PC-9 (cell line): Measurements from ENCODE around the gene CPSF4. TPM values are rescaled to one million over a fixed set of nuclear protein-coding genes. Genes with fewer than 3 reads are reported as not detected.
"Not testable (repeated sequence)": the region's sequence is repeated elsewhere in the genome, so short reads cannot be mapped to it uniquely, and the experiment has no call there.

Experiments
- BruUV-seq: library from RNA; stranded (reverse); fragments of 400-500 nt; replicated peaks from 2 replicates; lab custom pipeline; 2021; lab: Mats Ljungman, UMichigan
- CTCF ChIA-PET: fragments of 300-600 bp; sonication (Branson Sonifier 250); formaldehyde crosslinking; loops from one replicate; lab custom pipeline; 2022; ENCODE audit warnings: antibody characterized with exemption; lab: Charles Lee
- POLR2A ChIA-PET: fragments of 300-600 bp; sonication (Branson Sonifier 250); formaldehyde crosslinking; loops from one replicate; lab custom pipeline; 2022; ENCODE audit warnings: antibody characterized with exemption; ENCODE audit not compliant: unreplicated experiment; lab: Charles Lee
- DNase-seq, 2 experiments: peaks; one replicate each; pipeline versions ENCODE4 v3.0.0 to v3.0.0-alpha.2; 2015 to 2022; ENCODE audit warnings: mixed read lengths in 1 of 2
- H2AFZ ChIP-seq: fragments of 200-600 bp; sonication (generic); 2 replicates; pipeline ENCODE4 v1.8.1; 2017; ENCODE audit warnings: antibody characterized with exemption
- H3F3A ChIP-seq: fragments of 200-600 bp; sonication (generic); 2 replicates; pipeline ENCODE4 v1.8.1; 2017; ENCODE audit warnings: antibody characterized with exemption, mild to moderate bottlenecking, low read depth; ENCODE audit not compliant: insufficient read depth
- H3K27ac ChIP-seq: fragments of 200-600 bp; sonication (generic); 2 replicates; pipeline ENCODE4 v1.6.1; 2016; ENCODE audit warnings: mixed run types
- H3K27me3 ChIP-seq: fragments of 200-600 bp; sonication (generic); 2 replicates; pipeline ENCODE4 v1.6.1; 2016; ENCODE audit warnings: low read depth, mixed run types; ENCODE audit not compliant: insufficient read depth
- H3K36me3 ChIP-seq: fragments of 200-600 bp; sonication (generic); 2 replicates; pipeline ENCODE4 v1.6.1; 2016; ENCODE audit warnings: low read depth, mixed run types
- H3K4me1 ChIP-seq: fragments of 200-600 bp; sonication (generic); replicated peaks from 2 replicates; pipeline ENCODE4 v1.6.1; 2016; ENCODE audit warnings: mixed run types; ENCODE audit not compliant: insufficient read depth
- H3K4me2 ChIP-seq: fragments of 200-600 bp; sonication (generic); 2 replicates; pipeline ENCODE4 v1.6.1; 2017; ENCODE audit warnings: mixed run types
- H3K4me3 ChIP-seq: fragments of 200-600 bp; sonication (generic); 2 replicates; pipeline ENCODE4 v1.6.1; 2016; ENCODE audit warnings: mixed run types
- H3K79me2 ChIP-seq: fragments of 200-600 bp; sonication (generic); 2 replicates; pipeline ENCODE4 v1.6.1; 2017; ENCODE audit warnings: low read depth, mixed run types
- H3K9me2 ChIP-seq: fragments of 200-600 bp; sonication (generic); 2 replicates; pipeline ENCODE4 v1.8.1; 2017; ENCODE audit warnings: mild to moderate bottlenecking; ENCODE audit not compliant: insufficient read depth
- H3K9me3 ChIP-seq: fragments of 200-600 bp; sonication (generic); 2 replicates; pipeline ENCODE4 v1.8.1; 2016; ENCODE audit warnings: low read depth; ENCODE audit not compliant: insufficient read depth
- H4K20me1 ChIP-seq: fragments of 200-600 bp; sonication (generic); 2 replicates; pipeline ENCODE4 v1.8.1; 2017; ENCODE audit not compliant: insufficient read depth
- EZH2 ChIP-seq: fragments of 200-600 bp; sonication (generic); IDR thresholded peaks from 2 replicates; pipeline ENCODE4 v1.8.0; 2017; ENCODE audit warnings: antibody characterized with exemption, low read depth
- intact Hi-C: fragments of 100-400 bp; cut with micrococcal nuclease; formaldehyde crosslinking; loops from one replicate; pipeline ENCODE4 v1.10.0; 2022; ENCODE audit not compliant: unreplicated experiment
- total RNA-seq: library from RNA; stranded (reverse); gene quantifications from 2 replicates; pipeline ENCODE4 v1.2.3, GENCODE V29; 2021
- TF ChIP-seq, protein P1 (sequence below): fragments of 200-600 bp; sonication (generic); conservative IDR thresholded peaks from 2 replicates; pipeline ENCODE4 v1.6.1; 2017; ENCODE audit warnings: mixed run types, antibody characterized with exemption, mild to moderate bottlenecking, moderate library complexity

CPSF4 gene
- total RNA-seq, 1 experiment from 2014 or later: 69.0 TPM

DNA sequence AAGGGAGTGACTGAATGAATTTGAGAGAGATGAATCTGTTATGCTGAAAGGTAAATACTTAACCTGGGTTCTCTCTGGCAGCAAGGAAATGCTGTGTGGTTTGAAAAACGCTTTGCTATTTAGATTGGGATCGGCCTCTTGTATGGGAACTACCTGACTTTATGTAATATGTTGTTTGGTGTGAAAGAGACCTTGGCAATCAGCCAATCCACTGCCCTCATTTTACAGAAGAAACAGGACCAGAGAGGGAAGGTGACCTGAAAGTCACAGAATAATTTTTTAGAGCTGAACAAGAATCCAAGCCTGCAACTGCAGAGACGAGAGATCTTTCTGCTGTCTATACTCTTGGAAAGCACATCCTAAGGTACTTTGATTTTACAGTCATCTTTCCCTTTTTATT lies 28.9 kb upstream of the CPSF4 start:
- Histone ChIP-seq H3K27ac (peak overlapping the region; percentile 97), H3K4me1 (peaks cover 25% of the 10 kb centered on the region), H3K79me2 (peaks cover 73% of the 10 kb centered on the region), H3K27me3 (no peaks in the 10 kb centered on the region), H3K4me3 (peak overlapping the region; percentile 99), H3K9me3 (no peaks in the 10 kb centered on the region), H2AFZ (no peak overlapping the region), H4K20me1 (peaks cover 39% of the 10 kb centered on the region), H3K36me3 (peaks cover 36% of the 10 kb centered on the region), H3F3A (peaks cover 28% of the 10 kb centered on the region), H3K4me2 (peak overlapping the region; percentile 98), H3K9me2 (no peaks in the 10 kb centered on the region)
- no TSS peak for BruUV-seq
- CTCF ChIA-PET: no interaction called here
- POLR2A ChIA-PET: no interaction called here
- TF ChIP-seq, protein P1, sequence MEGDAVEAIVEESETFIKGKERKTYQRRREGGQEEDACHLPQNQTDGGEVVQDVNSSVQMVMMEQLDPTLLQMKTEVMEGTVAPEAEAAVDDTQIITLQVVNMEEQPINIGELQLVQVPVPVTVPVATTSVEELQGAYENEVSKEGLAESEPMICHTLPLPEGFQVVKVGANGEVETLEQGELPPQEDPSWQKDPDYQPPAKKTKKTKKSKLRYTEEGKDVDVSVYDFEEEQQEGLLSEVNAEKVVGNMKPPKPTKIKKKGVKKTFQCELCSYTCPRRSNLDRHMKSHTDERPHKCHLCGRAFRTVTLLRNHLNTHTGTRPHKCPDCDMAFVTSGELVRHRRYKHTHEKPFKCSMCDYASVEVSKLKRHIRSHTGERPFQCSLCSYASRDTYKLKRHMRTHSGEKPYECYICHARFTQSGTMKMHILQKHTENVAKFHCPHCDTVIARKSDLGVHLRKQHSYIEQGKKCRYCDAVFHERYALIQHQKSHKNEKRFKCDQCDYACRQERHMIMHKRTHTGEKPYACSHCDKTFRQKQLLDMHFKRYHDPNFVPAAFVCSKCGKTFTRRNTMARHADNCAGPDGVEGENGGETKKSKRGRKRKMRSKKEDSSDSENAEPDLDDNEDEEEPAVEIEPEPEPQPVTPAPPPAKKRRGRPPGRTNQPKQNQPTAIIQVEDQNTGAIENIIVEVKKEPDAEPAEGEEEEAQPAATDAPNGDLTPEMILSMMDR: no peak
- TF ChIP-seq EZH2: no peak
- intact Hi-C loops: loop anchor here (2.0 kb wide), 3 partner anchors 29 to 45 kb away; partner anchors contain the start of genes ARPC1B, CPSF4 and PTCD1
- DNase-seq: no peak

- TF ChIP-seq, protein P1: no peak
- no peak for TF ChIP-seq EZH2
- POLR2A ChIA-PET: no interaction called here
- no TSS peak for BruUV-seq
- CTCF ChIA-PET: no interaction called here
- Histone ChIP-seq H3F3A (peaks cover 28% of the 10 kb centered on the region), H3K9me3 (no peaks in the 10 kb centered on the region), H2AFZ (no peak overlapping the region), H3K4me2 (peak overlapping the region; percentile 98; the same call in 1 of the 2 replicates), H3K4me1 (peaks cover 25% of the 10 kb centered on the region), H3K79me2 (peaks cover 64% of the 10 kb centered on the region), H3K27me3 (no peaks in the 10 kb centered on the region), H3K36me3 (peaks cover 36% of the 10 kb centered on the region), H4K20me1 (peaks cover 31% of the 10 kb centered on the region), H3K9me2 (no peaks in the 10 kb centered on the region), H3K4me3 (no peak overlapping the region; the same call in 1 of the 2 replicates), H3K27ac (no peak overlapping the region)
- intact Hi-C loops: no loop called here
- no peak for DNase-seq
Observed at GRCh38 chr7:99410635-99411034, 28.1 kb upstream of the CPSF4 start.

- H3K4me1 ChIP-seq, H3K27me3 ChIP-seq, H3K27ac ChIP-seq, H3K9me2 ChIP-seq, POLR2A ChIA-PET, H3K9me3 ChIP-seq, H2AFZ ChIP-seq, intact Hi-C loops, H3K4me2 ChIP-seq, H3K4me3 ChIP-seq: not testable (repeated sequence)
- peak in 1 of 2 experiments; percentile 56 for DNase-seq
- CTCF ChIA-PET: interaction anchor here (0.6 kb wide), 1 partner anchor 714 kb away, joined by 3 read pairs; no protein-coding TSS in a partner anchor
- TSS peak; percentile 12 for BruUV-seq
- Histone ChIP-seq H4K20me1 (peaks cover 23% of the 10 kb centered on the region), H3K79me2 (peaks cover 17% of the 10 kb centered on the region), H3F3A (peaks cover 29% of the 10 kb centered on the region; the same call in 1 of the 2 replicates), H3K36me3 (peaks cover 36% of the 10 kb centered on the region)
- TF ChIP-seq, protein P1: peak; percentile 72
Observed at GRCh38 chr7:99415513-99416127, 23.1 kb upstream of the CPSF4 start.
